Measurements from ENCODE around the gene HDAC2.

DNA sequence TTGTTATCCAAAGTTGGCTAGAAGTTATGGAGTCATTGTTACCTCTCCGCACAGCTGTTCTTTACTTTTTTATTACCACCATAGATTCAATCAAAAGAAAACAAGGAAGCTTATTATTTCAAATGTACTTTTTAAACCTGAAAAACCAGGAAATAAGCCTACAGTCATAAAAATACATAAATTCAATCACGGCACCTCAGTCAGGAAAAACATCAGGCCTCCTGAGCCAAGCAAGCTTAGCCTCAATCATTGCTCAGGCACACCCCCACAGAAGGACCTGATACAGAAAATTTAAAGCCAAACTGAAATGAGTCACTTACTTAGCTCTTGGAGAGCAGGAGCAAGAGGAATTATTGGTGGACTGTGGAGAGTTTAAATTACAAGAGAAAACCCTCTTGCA is 69.5 kb downstream of the HDAC2 start:
- TF ChIP-seq, protein P1, sequence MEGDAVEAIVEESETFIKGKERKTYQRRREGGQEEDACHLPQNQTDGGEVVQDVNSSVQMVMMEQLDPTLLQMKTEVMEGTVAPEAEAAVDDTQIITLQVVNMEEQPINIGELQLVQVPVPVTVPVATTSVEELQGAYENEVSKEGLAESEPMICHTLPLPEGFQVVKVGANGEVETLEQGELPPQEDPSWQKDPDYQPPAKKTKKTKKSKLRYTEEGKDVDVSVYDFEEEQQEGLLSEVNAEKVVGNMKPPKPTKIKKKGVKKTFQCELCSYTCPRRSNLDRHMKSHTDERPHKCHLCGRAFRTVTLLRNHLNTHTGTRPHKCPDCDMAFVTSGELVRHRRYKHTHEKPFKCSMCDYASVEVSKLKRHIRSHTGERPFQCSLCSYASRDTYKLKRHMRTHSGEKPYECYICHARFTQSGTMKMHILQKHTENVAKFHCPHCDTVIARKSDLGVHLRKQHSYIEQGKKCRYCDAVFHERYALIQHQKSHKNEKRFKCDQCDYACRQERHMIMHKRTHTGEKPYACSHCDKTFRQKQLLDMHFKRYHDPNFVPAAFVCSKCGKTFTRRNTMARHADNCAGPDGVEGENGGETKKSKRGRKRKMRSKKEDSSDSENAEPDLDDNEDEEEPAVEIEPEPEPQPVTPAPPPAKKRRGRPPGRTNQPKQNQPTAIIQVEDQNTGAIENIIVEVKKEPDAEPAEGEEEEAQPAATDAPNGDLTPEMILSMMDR (conservative IDR thresholded peaks at IDR 0.05; ENCODE audit: low read length): no peak
- TF ChIP-seq EZH2phosphoT487 (IDR thresholded peaks at IDR 0.05; ENCODE audit: borderline replicate concordance): no peak

All from Loucy (cell line).